SK-N-SH (cell line): ENCODE data around the gene PEX14. TPM values are rescaled to one million over a fixed set of nuclear protein-coding genes. Genes with fewer than 3 reads are reported as not detected.

Experiments used
- CTCF ChIA-PET: fragments of 300-600, 350-600 bp; formaldehyde crosslinking; extraction: SDS; loops from one replicate; lab custom pipeline; 2021; lab: Yijun Ruan, JAX
- POLR2A ChIA-PET: fragments of 350-600 bp; sonication (Branson Sonifier 250); formaldehyde crosslinking; extraction: SDS; loops from one replicate; lab custom pipeline; 2020; ENCODE audit warnings: antibody characterized with exemption, inconsistent platforms; lab: Yijun Ruan, JAX
- DNase-seq: peaks from one replicate; pipeline ENCODE4 v3.0.0; 2012
- H2AFZ ChIP-seq: fragments of 200-600 bp; sonication (generic); 2 replicates; pipeline ENCODE4 v1.8.1; 2016; ENCODE audit warnings: antibody characterized with exemption, mild to moderate bottlenecking, low read depth
- H3F3A ChIP-seq: fragments of 200-600 bp; sonication (generic); replicated peaks from 2 replicates; pipeline ENCODE3; 2016; ENCODE audit warnings: antibody characterized with exemption, mild to moderate bottlenecking; ENCODE audit not compliant: insufficient read depth
- H3K27ac ChIP-seq, 2 experiments: fragments of 200-500 bp in 1 of 2; fragments of 200-600 bp in 1 of 2; sonication (Bioruptor generic) in 1 of 2; sonication (generic), shearing (Covaris generic) in 1 of 2; 2 replicates each; pipeline versions ENCODE4 v1.5.1 to v1.6.1; 2014 to 2016; ENCODE audit warnings: low read depth in 2 of 2, inconsistent platforms in 1 of 2, low read length in 1 of 2, mild to moderate bottlenecking in 1 of 2, mixed read lengths in 1 of 2
- H3K27me3 ChIP-seq: fragments of 200-600 bp; sonication (generic), shearing (Covaris generic); 2 replicates; pipeline ENCODE4 v1.6.1; 2016; ENCODE audit warnings: mixed run types; ENCODE audit not compliant: insufficient read depth
- H3K36me3 ChIP-seq, 2 experiments: fragments of 200-500 bp in 1 of 2; fragments of 200-600 bp in 1 of 2; sonication (Bioruptor generic) in 1 of 2; sonication (generic) in 1 of 2; replicated peaks in 1 of 2; 2 replicates each; pipeline versions ENCODE3 to v1.5.1; 2014 to 2016; ENCODE audit warnings: low read length in 1 of 2, mild to moderate bottlenecking in 1 of 2; ENCODE audit not compliant: insufficient read depth in 2 of 2, control insufficient read depth in 1 of 2
- H3K4me1 ChIP-seq, 2 experiments: fragments of 200-500 bp in 1 of 2; fragments of 200-600 bp in 1 of 2; sonication (Bioruptor generic) in 1 of 2; sonication (generic), shearing (Covaris generic) in 1 of 2; 2 replicates each; pipeline versions ENCODE4 v1.5.1 to v1.6.1; 2014 to 2016; ENCODE audit warnings: low read depth in 1 of 2, low read length in 1 of 2, mixed run types in 1 of 2; ENCODE audit not compliant: insufficient read depth in 2 of 2, control insufficient read depth in 1 of 2
- H3K4me2 ChIP-seq: fragments of 200-600 bp; sonication (generic), shearing (Covaris generic); 2 replicates; pipeline ENCODE4 v1.6.1; 2017; ENCODE audit warnings: mixed run types
- H3K4me3 ChIP-seq, 2 experiments: fragments of 200-500 bp in 1 of 2; fragments of 200-600 bp in 1 of 2; sonication (Bioruptor generic) in 1 of 2; sonication (generic), shearing (Covaris generic) in 1 of 2; 2 replicates each; pipeline versions ENCODE4 v1.5.1 to v1.8.1; 2014 to 2016; ENCODE audit warnings: low read depth in 2 of 2, inconsistent platforms in 1 of 2, low read length in 1 of 2, mild to moderate bottlenecking in 1 of 2, mixed read lengths in 1 of 2, moderate library complexity in 1 of 2
- H3K79me2 ChIP-seq: fragments of 200-600 bp; sonication (generic); 2 replicates; pipeline ENCODE4 v1.8.1; 2017; ENCODE audit warnings: mild to moderate bottlenecking; ENCODE audit not compliant: insufficient read depth
- H3K9ac ChIP-seq: fragments of 200-600 bp; sonication (generic); 2 replicates; pipeline ENCODE4 v1.6.1; 2017; ENCODE audit warnings: mixed run types
- H3K9me2 ChIP-seq: fragments of 200-600 bp; sonication (generic); 2 replicates; pipeline ENCODE4 v1.6.1; 2017; ENCODE audit warnings: mixed run types
- H3K9me3 ChIP-seq: fragments of 200-600 bp; sonication (generic); 2 replicates; pipeline ENCODE4 v1.6.1; 2017; ENCODE audit warnings: mixed run types, mild to moderate bottlenecking, moderate library complexity
- H4K20me1 ChIP-seq: fragments of 200-600 bp; sonication (generic); 2 replicates; pipeline ENCODE4 v1.6.1; 2017; ENCODE audit warnings: mild to moderate bottlenecking, mixed run types; ENCODE audit not compliant: insufficient read depth
- CHD2 ChIP-seq: fragments of 150-350 bp; IDR thresholded peaks from 2 replicates; pipeline ENCODE4 v1.6.1; 2018; ENCODE audit warnings: low read length; ENCODE audit not compliant: partially characterized antibody
- ELF1 ChIP-seq: IDR thresholded peaks from 2 replicates; pipeline ENCODE4 v1.4.0; 2012
- EZH2phosphoT487 ChIP-seq: fragments of 200-600 bp; sonication (generic); IDR thresholded peaks from 2 replicates; pipeline ENCODE4 v1.6.1; 2017; ENCODE audit warnings: low read depth, mixed run types, mild to moderate bottlenecking, antibody characterized with exemption, moderate library complexity, borderline replicate concordance
- FOXM1 ChIP-seq: IDR thresholded peaks from 2 replicates; pipeline ENCODE4 v1.4.0; 2012; ENCODE audit warnings: low read depth, mild to moderate bottlenecking
- MXI1 ChIP-seq: IDR thresholded peaks from 2 replicates; pipeline ENCODE4 v1.6.1; 2012; ENCODE audit warnings: mild to moderate bottlenecking, low read depth, low read length, improper control_type of control experiment
- NFIC ChIP-seq: IDR thresholded peaks from 2 replicates; pipeline ENCODE4 v1.4.0; 2012; ENCODE audit warnings: borderline replicate concordance
- TEAD4 ChIP-seq: IDR thresholded peaks from 2 replicates; pipeline ENCODE4 v1.4.0; 2012; ENCODE audit warnings: mild to moderate bottlenecking, borderline replicate concordance; ENCODE audit not compliant: insufficient read depth
- WGBS: methylation state at CpG from one replicate; pipeline ENCODE4 v1.1.6; 2017; ENCODE audit warnings: low lambda C conversion rate; 5-methylcytosine and 5-hydroxymethylcytosine counted together
- polyA plus RNA-seq, 3 experiments: library from polyadenylated mRNA; depleted of rRNA; stranded (reverse); fragments of >200 nt; gene quantifications; 2 replicates each; pipeline ENCODE4 v1.2.3, GENCODE V29; 2012
- TF ChIP-seq, protein P1 (sequence below): IDR thresholded peaks from 2 replicates; pipeline ENCODE4 v1.4.0; 2012; ENCODE audit warnings: low read depth, borderline replicate concordance
- TF ChIP-seq, protein P2 (sequence below): IDR thresholded peaks from 2 replicates; pipeline ENCODE4; 2012
- TF ChIP-seq, protein P3 (sequence below): fragments of 200-600 bp; sonication (generic); IDR thresholded peaks from 2 replicates; pipeline ENCODE4 v1.6.1; 2017; ENCODE audit warnings: antibody characterized with exemption, mild to moderate bottlenecking, moderate library complexity

Gene PEX14
- polyA plus RNA-seq, 1 of the 3 experiments (the other 2 are of a cell fraction), result 36.2 TPM

DNA sequence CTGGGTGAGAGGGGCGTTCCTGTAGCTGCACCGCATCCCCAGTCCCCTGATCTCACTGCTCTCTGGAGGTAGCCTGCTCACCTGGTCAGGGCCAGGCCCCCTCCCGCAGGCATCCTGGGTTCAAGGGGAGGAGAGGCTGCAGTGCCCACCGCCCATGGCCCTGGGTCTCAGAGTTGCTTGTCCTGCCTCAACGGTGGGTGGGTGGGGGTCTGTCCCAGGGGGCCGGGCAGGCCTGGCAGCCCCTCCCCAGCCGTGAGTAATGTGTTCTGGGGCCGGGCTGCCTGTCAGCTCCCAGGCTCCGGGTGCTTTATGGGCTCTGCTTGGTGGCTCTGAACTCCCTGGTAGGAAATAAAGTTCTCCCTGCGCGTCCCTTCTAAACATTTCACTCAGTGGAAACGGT is 194.8 kb downstream of the PEX14 start:
- Histone ChIP-seq H3K4me1 (peaks cover 0 to 46% of the 10 kb centered on the region in 2 experiments; a peak in 1 of 4 replicates), H3K36me3 (no peaks in the 10 kb centered on the region), H2AFZ (no peak overlapping the region), H4K20me1 (no peaks in the 10 kb centered on the region), H3K27ac (no peak overlapping the region), H3K27me3 (no peaks in the 10 kb centered on the region), H3F3A (no peaks in the 10 kb centered on the region), H3K9me2 (no peaks in the 10 kb centered on the region), H3K4me2 (no peak overlapping the region), H3K9ac (no peak overlapping the region), H3K9me3 (no peaks in the 10 kb centered on the region), H3K4me3 (no peak overlapping the region), H3K79me2 (no peaks in the 10 kb centered on the region)
- TF ChIP-seq, protein P1, sequence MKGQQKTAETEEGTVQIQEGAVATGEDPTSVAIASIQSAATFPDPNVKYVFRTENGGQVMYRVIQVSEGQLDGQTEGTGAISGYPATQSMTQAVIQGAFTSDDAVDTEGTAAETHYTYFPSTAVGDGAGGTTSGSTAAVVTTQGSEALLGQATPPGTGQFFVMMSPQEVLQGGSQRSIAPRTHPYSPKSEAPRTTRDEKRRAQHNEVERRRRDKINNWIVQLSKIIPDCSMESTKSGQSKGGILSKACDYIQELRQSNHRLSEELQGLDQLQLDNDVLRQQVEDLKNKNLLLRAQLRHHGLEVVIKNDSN, result no peak
- TF ChIP-seq, protein P2, sequence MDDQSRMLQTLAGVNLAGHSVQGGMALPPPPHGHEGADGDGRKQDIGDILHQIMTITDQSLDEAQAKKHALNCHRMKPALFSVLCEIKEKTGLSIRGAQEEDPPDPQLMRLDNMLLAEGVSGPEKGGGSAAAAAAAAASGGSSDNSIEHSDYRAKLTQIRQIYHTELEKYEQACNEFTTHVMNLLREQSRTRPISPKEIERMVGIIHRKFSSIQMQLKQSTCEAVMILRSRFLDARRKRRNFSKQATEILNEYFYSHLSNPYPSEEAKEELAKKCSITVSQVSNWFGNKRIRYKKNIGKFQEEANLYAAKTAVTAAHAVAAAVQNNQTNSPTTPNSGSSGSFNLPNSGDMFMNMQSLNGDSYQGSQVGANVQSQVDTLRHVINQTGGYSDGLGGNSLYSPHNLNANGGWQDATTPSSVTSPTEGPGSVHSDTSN, result no peak
- no peak for TF ChIP-seq ELF1
- no peak for TF ChIP-seq CHD2
- TF ChIP-seq TEAD4, result no peak
- TF ChIP-seq FOXM1, result no peak
- TF ChIP-seq NFIC, result no peak
- TF ChIP-seq MXI1, result no peak
- no peak for TF ChIP-seq EZH2phosphoT487
- TF ChIP-seq, protein P3, sequence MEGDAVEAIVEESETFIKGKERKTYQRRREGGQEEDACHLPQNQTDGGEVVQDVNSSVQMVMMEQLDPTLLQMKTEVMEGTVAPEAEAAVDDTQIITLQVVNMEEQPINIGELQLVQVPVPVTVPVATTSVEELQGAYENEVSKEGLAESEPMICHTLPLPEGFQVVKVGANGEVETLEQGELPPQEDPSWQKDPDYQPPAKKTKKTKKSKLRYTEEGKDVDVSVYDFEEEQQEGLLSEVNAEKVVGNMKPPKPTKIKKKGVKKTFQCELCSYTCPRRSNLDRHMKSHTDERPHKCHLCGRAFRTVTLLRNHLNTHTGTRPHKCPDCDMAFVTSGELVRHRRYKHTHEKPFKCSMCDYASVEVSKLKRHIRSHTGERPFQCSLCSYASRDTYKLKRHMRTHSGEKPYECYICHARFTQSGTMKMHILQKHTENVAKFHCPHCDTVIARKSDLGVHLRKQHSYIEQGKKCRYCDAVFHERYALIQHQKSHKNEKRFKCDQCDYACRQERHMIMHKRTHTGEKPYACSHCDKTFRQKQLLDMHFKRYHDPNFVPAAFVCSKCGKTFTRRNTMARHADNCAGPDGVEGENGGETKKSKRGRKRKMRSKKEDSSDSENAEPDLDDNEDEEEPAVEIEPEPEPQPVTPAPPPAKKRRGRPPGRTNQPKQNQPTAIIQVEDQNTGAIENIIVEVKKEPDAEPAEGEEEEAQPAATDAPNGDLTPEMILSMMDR, result no peak
- DNase-seq, result no peak
- ChIA-PET POLR2A (no interaction called here), CTCF (interaction anchor here (1.3 to 1.8 kb wide), 2 partner anchors 10 to 162 kb away, joined by 5 to 6 read pairs; no protein-coding TSS in a partner anchor)
- 64% methylated on average over 8 of the region's 12 CpGs for WGBS

DNA sequence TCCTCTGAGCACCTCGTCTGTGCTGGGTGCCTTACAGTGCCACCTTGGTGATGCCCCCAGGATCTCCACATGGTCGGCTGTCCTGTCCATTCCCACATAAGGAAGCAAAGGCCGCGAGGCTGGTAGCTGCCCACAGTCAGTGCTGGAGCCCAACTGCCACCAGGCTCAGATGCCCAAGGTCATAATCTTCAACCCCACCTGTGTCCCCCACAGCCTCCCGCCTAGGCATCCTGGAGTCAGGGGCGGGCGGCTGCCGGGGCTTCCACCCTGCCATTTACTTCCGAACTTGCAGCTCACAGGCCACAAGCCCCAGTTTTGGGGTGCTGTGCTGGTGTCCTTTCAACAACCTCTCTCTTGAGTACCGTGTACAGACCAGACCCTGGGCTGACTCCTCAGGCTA is 195.4 kb downstream of the PEX14 start:
- Histone ChIP-seq H3K27me3 (no peaks in the 10 kb centered on the region), H4K20me1 (no peaks in the 10 kb centered on the region), H3K4me3 (no peak overlapping the region), H3K9me3 (no peaks in the 10 kb centered on the region), H3K79me2 (no peaks in the 10 kb centered on the region), H3F3A (no peaks in the 10 kb centered on the region), H3K4me1 (peaks cover 0 to 46% of the 10 kb centered on the region in 2 experiments; a peak in 1 of 4 replicates), H3K9ac (no peak overlapping the region), H3K27ac (no peak overlapping the region), H3K9me2 (no peaks in the 10 kb centered on the region), H3K4me2 (no peak overlapping the region), H2AFZ (no peak overlapping the region), H3K36me3 (no peaks in the 10 kb centered on the region)
- POLR2A ChIA-PET, result no interaction called here
- CTCF ChIA-PET, result interaction anchor here (0.9 to 1.8 kb wide), 3 partner anchors 9 to 176 kb away, joined by 3 to 5 read pairs (median 4); no protein-coding TSS in a partner anchor
- DNase-seq, result no peak
- TF ChIP-seq NFIC, result no peak
- 84% methylated on average over 6 of the region's 10 CpGs for WGBS
